Osteocyte (in vitro differentiated cells): ENCODE results near the gene KCNJ16. TPM values are rescaled to one million over a fixed set of nuclear protein-coding genes. Genes with fewer than 3 reads are reported as not detected.

ENCODE experiments used
- DNase-seq: peaks from one replicate; pipeline ENCODE4 v3.0.0; 2021; ENCODE audit warnings: mixed read lengths; ENCODE audit not compliant: unreplicated experiment; ENCODE audit errors: extremely low spot score
- H3K27ac Mint-ChIP-seq: one replicate; pipeline ENCODE4 v1.8.0; 2021; ENCODE audit warnings: mild to moderate bottlenecking, mixed read lengths; ENCODE audit not compliant: unreplicated experiment
- H3K27me3 Mint-ChIP-seq: one replicate; pipeline ENCODE4 v1.8.0; 2021; ENCODE audit warnings: mixed read lengths; ENCODE audit not compliant: unreplicated experiment
- H3K36me3 Mint-ChIP-seq: one replicate; pipeline ENCODE4 v1.8.0; 2021; ENCODE audit warnings: mixed read lengths; ENCODE audit not compliant: unreplicated experiment
- H3K4me1 Mint-ChIP-seq: one replicate; pipeline ENCODE4 v1.8.0; 2021; ENCODE audit warnings: mixed read lengths; ENCODE audit not compliant: unreplicated experiment
- H3K4me3 Mint-ChIP-seq: one replicate; pipeline ENCODE4 v1.8.0; 2021; ENCODE audit warnings: mild to moderate bottlenecking, moderate library complexity, mixed read lengths; ENCODE audit not compliant: unreplicated experiment
- H3K9me3 Mint-ChIP-seq: one replicate; pipeline ENCODE4 v1.8.0; 2021; ENCODE audit warnings: mixed read lengths; ENCODE audit not compliant: unreplicated experiment
- total RNA-seq: library from RNA; stranded (reverse); gene quantifications from 2 replicates; pipeline ENCODE4 v1.2.1, GENCODE V29; 2021
- TF ChIP-seq, protein P1 (sequence below): fragments of 200-600 bp; sonication (generic); IDR thresholded peaks from 2 replicates; pipeline ENCODE4 v1.5.0; 2021; ENCODE audit warnings: antibody characterized with exemption, mild to moderate bottlenecking, moderate library complexity

Gene KCNJ16
- total RNA-seq, 1 donor from 2014 or later, result not detected

DNA sequence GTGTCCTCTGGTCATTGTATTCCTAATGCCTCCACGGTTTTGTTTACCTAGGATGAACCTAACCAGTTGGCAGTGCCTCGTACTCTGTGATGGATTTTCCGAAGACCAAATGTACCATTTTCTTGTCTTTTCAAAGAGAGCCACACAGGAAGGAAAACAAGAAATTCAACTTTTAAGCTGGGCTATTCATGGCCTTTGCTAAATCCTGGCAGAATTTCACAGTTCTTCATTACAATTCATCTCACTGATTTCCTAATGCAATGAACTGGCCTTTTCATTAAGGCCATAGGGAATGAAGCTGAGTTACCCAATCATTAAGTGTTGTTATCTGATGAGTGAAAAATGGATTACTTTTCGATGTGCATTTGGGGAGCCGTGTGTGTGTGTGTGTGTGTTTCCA is 7.9 kb upstream of the KCNJ16 start:
- H3K27ac Mint-ChIP-seq, result no peak overlapping the region
- no peak overlapping the region for H3K4me3 Mint-ChIP-seq
- H3K36me3 Mint-ChIP-seq, result no peaks in the 10 kb centered on the region
- H3K4me1 Mint-ChIP-seq, result peaks cover 4% of the 10 kb centered on the region
- peaks cover 10% of the 10 kb centered on the region for H3K27me3 Mint-ChIP-seq
- DNase-seq, result no peak
- TF ChIP-seq, protein P1, sequence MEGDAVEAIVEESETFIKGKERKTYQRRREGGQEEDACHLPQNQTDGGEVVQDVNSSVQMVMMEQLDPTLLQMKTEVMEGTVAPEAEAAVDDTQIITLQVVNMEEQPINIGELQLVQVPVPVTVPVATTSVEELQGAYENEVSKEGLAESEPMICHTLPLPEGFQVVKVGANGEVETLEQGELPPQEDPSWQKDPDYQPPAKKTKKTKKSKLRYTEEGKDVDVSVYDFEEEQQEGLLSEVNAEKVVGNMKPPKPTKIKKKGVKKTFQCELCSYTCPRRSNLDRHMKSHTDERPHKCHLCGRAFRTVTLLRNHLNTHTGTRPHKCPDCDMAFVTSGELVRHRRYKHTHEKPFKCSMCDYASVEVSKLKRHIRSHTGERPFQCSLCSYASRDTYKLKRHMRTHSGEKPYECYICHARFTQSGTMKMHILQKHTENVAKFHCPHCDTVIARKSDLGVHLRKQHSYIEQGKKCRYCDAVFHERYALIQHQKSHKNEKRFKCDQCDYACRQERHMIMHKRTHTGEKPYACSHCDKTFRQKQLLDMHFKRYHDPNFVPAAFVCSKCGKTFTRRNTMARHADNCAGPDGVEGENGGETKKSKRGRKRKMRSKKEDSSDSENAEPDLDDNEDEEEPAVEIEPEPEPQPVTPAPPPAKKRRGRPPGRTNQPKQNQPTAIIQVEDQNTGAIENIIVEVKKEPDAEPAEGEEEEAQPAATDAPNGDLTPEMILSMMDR, result no peak
- H3K9me3 Mint-ChIP-seq, result no peaks in the 10 kb centered on the region

DNA sequence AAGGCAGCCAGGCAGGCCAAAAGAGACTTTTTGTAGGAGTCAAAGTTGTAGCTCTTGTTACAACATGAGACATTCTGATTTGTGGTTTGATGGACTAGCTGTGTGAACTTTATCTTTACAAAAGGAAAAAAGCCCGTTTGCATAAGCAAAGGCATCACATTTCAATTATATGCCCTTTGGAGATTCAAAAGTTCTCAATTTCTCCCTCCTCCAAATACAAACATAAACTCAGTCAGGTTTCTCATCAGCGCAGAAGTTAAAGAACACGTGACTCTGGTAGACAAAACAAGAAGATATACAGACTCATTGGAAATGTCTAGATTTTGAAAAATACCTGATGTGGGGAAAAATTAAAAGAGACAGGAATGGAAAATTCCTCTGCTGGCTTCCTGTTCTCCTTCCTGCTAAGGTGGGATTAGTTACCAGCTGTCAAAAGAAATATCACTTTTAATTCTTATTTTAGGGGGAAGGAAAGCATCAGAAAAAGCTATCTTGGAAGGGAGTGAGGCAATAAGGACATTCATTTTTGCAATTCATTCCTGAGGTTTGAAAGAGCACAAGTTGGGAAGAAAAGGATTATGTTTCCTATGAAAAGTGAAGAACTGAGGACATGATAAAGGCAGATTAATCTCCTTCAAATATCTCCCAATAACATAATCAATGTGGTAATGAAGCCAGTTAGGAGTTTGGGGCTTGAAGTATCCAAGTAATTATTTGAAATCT is 4.6 kb upstream of the KCNJ16 start:
- DNase-seq, result no peak
- H3K27ac Mint-ChIP-seq, result no peak overlapping the region
- no peaks in the 10 kb centered on the region for H3K9me3 Mint-ChIP-seq
- no peaks in the 10 kb centered on the region for H3K36me3 Mint-ChIP-seq
- peaks cover 4% of the 10 kb centered on the region for H3K4me1 Mint-ChIP-seq
- peaks cover 15% of the 10 kb centered on the region for H3K27me3 Mint-ChIP-seq
- TF ChIP-seq, protein P1, result no peak
- H3K4me3 Mint-ChIP-seq, result no peak overlapping the region

GRCh38 chr17:70071127-70071526 is 3.9 kb upstream of the KCNJ16 start:
- no peak overlapping the region for H3K27ac Mint-ChIP-seq
- H3K27me3 Mint-ChIP-seq, result peaks cover 15% of the 10 kb centered on the region
- no peak overlapping the region for H3K4me3 Mint-ChIP-seq
- H3K9me3 Mint-ChIP-seq, result no peaks in the 10 kb centered on the region
- no peaks in the 10 kb centered on the region for H3K36me3 Mint-ChIP-seq
- H3K4me1 Mint-ChIP-seq, result peaks cover 8% of the 10 kb centered on the region
- TF ChIP-seq, protein P1, result no peak
- no peak for DNase-seq

DNA sequence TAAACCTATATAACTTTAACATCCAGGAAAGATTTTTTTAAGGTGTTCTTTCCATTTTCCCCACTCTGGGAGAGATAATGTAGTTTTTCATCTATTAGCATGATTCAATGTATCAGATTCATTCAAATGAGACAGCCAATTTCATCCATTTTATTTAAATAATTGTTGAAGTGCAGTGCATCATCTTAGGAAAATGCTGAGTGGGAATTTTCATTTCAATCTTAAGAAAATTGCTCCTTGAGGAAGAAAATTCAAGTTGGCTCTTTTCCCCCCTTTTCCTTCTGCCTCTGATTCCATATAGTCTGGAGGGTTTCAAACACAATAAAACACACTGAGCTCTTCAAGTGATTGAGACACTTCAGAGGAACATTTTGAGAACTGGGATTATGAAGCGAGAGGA is 3.4 kb upstream of the KCNJ16 start:
- TF ChIP-seq, protein P1, result no peak
- Mint-ChIP-seq H3K9me3 (no peaks in the 10 kb centered on the region), H3K27ac (no peak overlapping the region), H3K4me3 (no peak overlapping the region), H3K4me1 (peaks cover 12% of the 10 kb centered on the region), H3K27me3 (peaks cover 15% of the 10 kb centered on the region), H3K36me3 (no peaks in the 10 kb centered on the region)
- no peak for DNase-seq

- H3K27me3 Mint-ChIP-seq, result peaks cover 12% of the 10 kb centered on the region
- no peak overlapping the region for H3K4me3 Mint-ChIP-seq
- peaks cover 23% of the 10 kb centered on the region for H3K4me1 Mint-ChIP-seq
- H3K27ac Mint-ChIP-seq, result no peak overlapping the region
- H3K9me3 Mint-ChIP-seq, result no peaks in the 10 kb centered on the region
- H3K36me3 Mint-ChIP-seq, result no peaks in the 10 kb centered on the region
- no peak for DNase-seq
- TF ChIP-seq, protein P1, result no peak
Measured at GRCh38 chr17:70072546-70073309, 2.3 kb upstream of the KCNJ16 start.
